Measurements from ENCODE around the gene GALNT14.

GALNT14 gene

GRCh38 chr2:31127931-31128330 lies 10.3 kb downstream of the GALNT14 start:
- DNase-seq (no peak), ATAC-seq (replicated peaks) (no peak)
- peaks cover 24 to 74% of the 10 kb centered on the region in 2 donors for H3K27me3 Mint-ChIP-seq
- no peak overlapping the region for H3K4me3 Mint-ChIP-seq
- no peaks in the 10 kb centered on the region for H3K4me1 Mint-ChIP-seq (ENCODE audit: low read depth in 2 of 2)
- no peaks in the 10 kb centered on the region for H3K36me3 Mint-ChIP-seq (ENCODE audit: insufficient read depth)
- no peak overlapping the region for H3K27ac Mint-ChIP-seq
- no peaks in the 10 kb centered on the region for H3K9me3 Mint-ChIP-seq

GRCh38 chr2:31125918-31126695 lies 12.1 kb downstream of the GALNT14 start:
- ATAC-seq (replicated peaks) (no peak), DNase-seq (no peak)
- Mint-ChIP-seq H3K27ac (no peak overlapping the region), H3K36me3 (ENCODE audit: insufficient read depth) (no peaks in the 10 kb centered on the region), H3K27me3 (peaks cover 30 to 73% of the 10 kb centered on the region in 2 donors), H3K4me1 (ENCODE audit: low read depth in 2 of 2) (no peaks in the 10 kb centered on the region), H3K9me3 (no peaks in the 10 kb centered on the region), H3K4me3 (no peak overlapping the region)

GRCh38 chr2:31124904-31125303 lies 13.3 kb downstream of the GALNT14 start:
- DNase-seq (no peak), ATAC-seq (replicated peaks) (no peak)
- no peaks in the 10 kb centered on the region for H3K4me1 Mint-ChIP-seq (ENCODE audit: low read depth in 2 of 2)
- H3K4me3 Mint-ChIP-seq, result no peak overlapping the region
- H3K27me3 Mint-ChIP-seq, result peaks cover 35 to 67% of the 10 kb centered on the region in 2 donors
- no peaks in the 10 kb centered on the region for H3K36me3 Mint-ChIP-seq (ENCODE audit: insufficient read depth)
- H3K27ac Mint-ChIP-seq, result no peak overlapping the region
- no peaks in the 10 kb centered on the region for H3K9me3 Mint-ChIP-seq

- no peaks in the 10 kb centered on the region for H3K36me3 Mint-ChIP-seq (ENCODE audit: insufficient read depth)
- H3K27me3 Mint-ChIP-seq, result peaks cover 25 to 46% of the 10 kb centered on the region in 2 donors
- H3K4me1 Mint-ChIP-seq (ENCODE audit: low read depth in 2 of 2), result no peaks in the 10 kb centered on the region
- H3K27ac Mint-ChIP-seq, result no peak overlapping the region
- DNase-seq (no peak), ATAC-seq (replicated peaks) (no peak)
- H3K4me3 Mint-ChIP-seq, result no peak overlapping the region
- no peaks in the 10 kb centered on the region for H3K9me3 Mint-ChIP-seq
Measured at GRCh38 chr2:31122133-31122532, 16.1 kb downstream of the GALNT14 start.

- H3K27ac Mint-ChIP-seq, result no peak overlapping the region
- DNase-seq, result no peak
- H3K9me3 Mint-ChIP-seq, result no peaks in the 10 kb centered on the region
- H3K4me1 Mint-ChIP-seq (ENCODE audit: low read depth in 2 of 2), result no peaks in the 10 kb centered on the region
- ATAC-seq (replicated peaks), result no peak
- no peaks in the 10 kb centered on the region for H3K36me3 Mint-ChIP-seq (ENCODE audit: insufficient read depth)
- peaks cover 45 to 50% of the 10 kb centered on the region in 2 donors for H3K27me3 Mint-ChIP-seq
- no peak overlapping the region for H3K4me3 Mint-ChIP-seq
Measured at GRCh38 chr2:31113765-31114164, 24.5 kb downstream of the GALNT14 start.

- Mint-ChIP-seq H3K27ac (no peak overlapping the region), H3K27me3 (peaks cover 50 to 58% of the 10 kb centered on the region in 2 donors), H3K36me3 (ENCODE audit: insufficient read depth) (no peaks in the 10 kb centered on the region), H3K4me1 (ENCODE audit: low read depth in 2 of 2) (no peaks in the 10 kb centered on the region), H3K9me3 (no peaks in the 10 kb centered on the region), H3K4me3 (no peak overlapping the region)
- no peak for ATAC-seq (replicated peaks)
- no peak for DNase-seq
Measured at GRCh38 chr2:31112544-31112943, 25.7 kb downstream of the GALNT14 start.

- Mint-ChIP-seq H3K4me3 (no peak overlapping the region), H3K36me3 (ENCODE audit: insufficient read depth) (no peaks in the 10 kb centered on the region), H3K9me3 (no peaks in the 10 kb centered on the region), H3K27me3 (peaks cover 63 to 73% of the 10 kb centered on the region in 2 donors), H3K27ac (no peak overlapping the region), H3K4me1 (ENCODE audit: low read depth in 2 of 2) (no peaks in the 10 kb centered on the region)
- ATAC-seq (replicated peaks) (no peak), DNase-seq (no peak)
Measured at GRCh38 chr2:31110998-31111397, 27.2 kb downstream of the GALNT14 start.

- no peak overlapping the region for H3K27ac Mint-ChIP-seq
- H3K27me3 Mint-ChIP-seq, result peaks cover 67 to 79% of the 10 kb centered on the region in 2 donors
- H3K36me3 Mint-ChIP-seq (ENCODE audit: insufficient read depth), result no peaks in the 10 kb centered on the region
- ATAC-seq (replicated peaks) (no peak), DNase-seq (no peak)
- H3K4me3 Mint-ChIP-seq, result no peak overlapping the region
- H3K9me3 Mint-ChIP-seq, result no peaks in the 10 kb centered on the region
- H3K4me1 Mint-ChIP-seq (ENCODE audit: low read depth in 2 of 2), result no peaks in the 10 kb centered on the region
Measured at GRCh38 chr2:31110431-31110830, 27.8 kb downstream of the GALNT14 start.

GRCh38 chr2:31109633-31110192 lies 28.5 kb downstream of the GALNT14 start:
- Mint-ChIP-seq H3K4me1 (ENCODE audit: low read depth in 2 of 2) (no peaks in the 10 kb centered on the region), H3K36me3 (ENCODE audit: insufficient read depth) (no peaks in the 10 kb centered on the region), H3K27me3 (peaks cover 74 to 79% of the 10 kb centered on the region in 2 donors), H3K4me3 (no peak overlapping the region), H3K9me3 (no peaks in the 10 kb centered on the region), H3K27ac (no peak overlapping the region)
- ATAC-seq (replicated peaks) (no peak), DNase-seq (no peak)

- DNase-seq, result no peak
- Mint-ChIP-seq H3K27me3 (peaks cover 74 to 79% of the 10 kb centered on the region in 2 donors), H3K9me3 (no peaks in the 10 kb centered on the region)
Measured at GRCh38 chr2:31108561-31109286, 29.5 kb downstream of the GALNT14 start.

GRCh38 chr2:31107591-31108300 lies 30.5 kb downstream of the GALNT14 start:
- Mint-ChIP-seq H3K4me1 (ENCODE audit: low read depth in 2 of 2) (no peaks in the 10 kb centered on the region), H3K4me3 (no peak overlapping the region), H3K27ac (no peak overlapping the region), H3K27me3 (peaks cover 74 to 77% of the 10 kb centered on the region in 2 donors), H3K9me3 (no peaks in the 10 kb centered on the region), H3K36me3 (ENCODE audit: insufficient read depth) (no peaks in the 10 kb centered on the region)
- DNase-seq (no peak), ATAC-seq (replicated peaks) (no peak)

More at GRCh38 chr2:31108561-31109286, 29.5 kb downstream of the GALNT14 start:
- Mint-ChIP-seq H3K36me3 (ENCODE audit: insufficient read depth) (no peaks in the 10 kb centered on the region), H3K27ac (no peak overlapping the region), H3K4me1 (ENCODE audit: low read depth in 2 of 2) (no peaks in the 10 kb centered on the region), H3K4me3 (no peak overlapping the region)
- ATAC-seq (replicated peaks), result no peak

- DNase-seq, result no peak
- no peak for ATAC-seq (replicated peaks)
- Mint-ChIP-seq H3K27ac (no peak overlapping the region), H3K4me3 (no peak overlapping the region), H3K9me3 (no peaks in the 10 kb centered on the region), H3K36me3 (ENCODE audit: insufficient read depth) (no peaks in the 10 kb centered on the region), H3K27me3 (peaks cover 37 to 55% of the 10 kb centered on the region in 2 donors), H3K4me1 (ENCODE audit: low read depth in 2 of 2) (peaks cover 4 to 7% of the 10 kb centered on the region in 2 donors)
Measured at GRCh38 chr2:31101701-31102100, 36.5 kb downstream of the GALNT14 start.

- Mint-ChIP-seq H3K4me1 (ENCODE audit: low read depth in 2 of 2) (peaks cover 4 to 7% of the 10 kb centered on the region in 2 donors), H3K27ac (no peak overlapping the region), H3K4me3 (no peak overlapping the region), H3K27me3 (peaks cover 15 to 37% of the 10 kb centered on the region in 2 donors), H3K9me3 (no peaks in the 10 kb centered on the region), H3K36me3 (ENCODE audit: insufficient read depth) (no peaks in the 10 kb centered on the region)
- DNase-seq (no peak), ATAC-seq (replicated peaks) (no peak)
Measured at GRCh38 chr2:31097962-31098613, 40.2 kb downstream of the GALNT14 start.
